ENCODE data around the gene ERI3. TPM values are rescaled to one million over a fixed set of nuclear protein-coding genes. Genes with fewer than 3 reads are reported as not detected.

ERI3 gene
- polyA plus RNA-seq, 1 donor from 2014 or later, result 92.5 TPM

DNA sequence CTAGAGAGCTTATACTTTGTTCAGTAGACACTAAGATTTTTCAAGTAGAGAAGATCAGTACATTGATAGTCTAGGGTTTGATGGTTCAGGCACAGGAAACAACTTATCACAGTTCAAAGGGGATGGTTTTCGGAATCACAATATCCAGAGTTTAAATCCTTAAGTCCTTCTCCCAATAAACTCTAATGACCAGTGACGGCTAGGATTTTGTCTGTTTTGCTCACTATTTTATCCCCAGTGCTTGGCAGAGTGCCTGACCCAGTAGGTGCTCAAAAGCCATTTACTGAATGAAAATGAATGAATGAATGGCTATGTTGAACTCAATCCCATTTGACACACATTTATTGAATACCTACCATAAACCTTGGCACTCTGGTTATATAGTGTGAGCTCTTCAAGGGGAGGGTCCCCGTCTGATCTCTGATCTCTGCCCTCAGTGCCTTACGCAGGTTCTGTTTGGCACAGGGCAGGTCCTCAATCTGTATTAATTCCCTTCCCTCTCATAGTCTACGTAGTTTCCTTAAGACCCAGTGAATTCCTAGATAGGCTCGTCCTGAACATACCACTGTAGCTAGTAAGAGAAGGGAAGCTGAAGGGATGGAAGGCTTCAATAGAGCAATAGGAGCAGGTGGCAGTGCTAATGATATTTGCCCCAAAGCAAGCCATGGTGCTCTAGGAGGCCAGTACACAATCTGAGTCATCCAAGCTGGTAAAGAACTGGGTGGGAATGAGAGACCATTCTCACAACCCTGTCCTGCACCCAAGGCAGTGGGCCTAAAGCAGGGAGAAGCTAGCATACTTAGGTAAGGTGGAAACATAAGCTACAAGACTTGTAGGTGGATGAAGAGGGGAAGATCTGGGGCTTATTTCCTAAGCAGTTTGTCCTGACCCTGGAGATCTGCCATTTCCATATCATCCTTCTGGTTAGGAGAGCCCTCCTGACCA is 88.4 kb downstream of the ERI3 start:
- Histone ChIP-seq H4K20me1 (ENCODE audit: insufficient read depth) (no peaks in the 10 kb centered on the region), H3F3A (ENCODE audit: insufficient read depth, low read length, poor library complexity, severe bottlenecking) (no peaks in the 10 kb centered on the region), H3K4me2 (ENCODE audit: low read length) (no peak overlapping the region), H3K36me3 (ENCODE audit: insufficient read depth, low read length) (no peaks in the 10 kb centered on the region), H3K4me3 (ENCODE audit: low read length) (no peak overlapping the region), H3K9ac (ENCODE audit: low read length) (no peak overlapping the region), H2AFZ (ENCODE audit: low read depth, low read length) (no peak overlapping the region), H3K27ac (ENCODE audit: low read length) (no peak overlapping the region), H3K27me3 (ENCODE audit: insufficient read depth, low read depth, low read length) (no peaks in the 10 kb centered on the region), H3K9me3 (ENCODE audit: low read length) (no peaks in the 10 kb centered on the region), H3K9me2 (ENCODE audit: insufficient read depth, low read length) (no peaks in the 10 kb centered on the region), H3K79me2 (replicated peaks; ENCODE audit: insufficient read depth, low read length) (no peaks in the 10 kb centered on the region)
- TF ChIP-seq TAF1 (IDR thresholded peaks at IDR 0.05; ENCODE audit: low read depth) (no peak), EP300 (conservative IDR thresholded peaks at IDR 0.05; ENCODE audit: poor library complexity, severe bottlenecking) (no peak), RAD21 (conservative IDR thresholded peaks at IDR 0.05) (no peak)

DNA sequence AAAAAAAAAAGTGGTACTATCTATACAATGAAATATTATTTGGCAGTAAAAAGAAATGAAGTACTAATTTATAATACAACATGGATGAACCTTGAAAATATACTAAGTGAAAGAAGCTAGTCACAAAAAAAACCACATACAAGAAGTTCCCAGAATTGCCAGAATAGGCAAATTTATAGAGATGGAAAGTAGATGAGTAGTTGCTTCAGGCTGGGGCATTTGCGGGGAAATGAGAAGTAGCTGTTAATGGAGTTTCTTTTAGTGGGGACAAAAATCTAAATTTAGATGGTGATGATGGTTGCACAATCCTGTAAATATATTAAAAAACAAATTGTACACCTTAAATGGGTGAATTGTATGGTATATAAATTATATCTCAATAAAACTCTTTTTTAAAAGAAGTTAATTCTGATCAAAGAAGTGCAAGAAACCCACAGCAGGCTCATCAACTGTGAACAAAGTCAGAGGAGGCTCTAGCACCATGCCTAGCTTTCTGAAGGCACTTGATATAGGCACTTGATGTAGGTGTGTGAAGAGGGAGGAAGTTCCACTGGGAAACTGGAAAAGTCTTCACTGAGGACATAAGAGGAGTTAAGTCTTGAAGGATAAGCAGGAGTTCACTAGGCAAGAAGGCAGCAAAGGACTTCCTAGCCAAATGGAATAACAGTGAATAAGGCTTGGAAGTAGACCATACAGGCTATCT is 89.2 kb downstream of the ERI3 start:
- no peaks in the 10 kb centered on the region for H3K27me3 ChIP-seq (ENCODE audit: insufficient read depth, low read depth, low read length)
- H3K79me2 ChIP-seq (replicated peaks; ENCODE audit: insufficient read depth, low read length), result no peaks in the 10 kb centered on the region
- no peak overlapping the region for H3K9ac ChIP-seq (ENCODE audit: low read length)
- TF ChIP-seq EP300 (conservative IDR thresholded peaks at IDR 0.05; ENCODE audit: poor library complexity, severe bottlenecking) (no peak), EZH2 (IDR thresholded peaks at IDR 0.05; ENCODE audit: borderline replicate concordance, insufficient read depth, low read length, poor library complexity, severe bottlenecking) (no peak)
- no peaks in the 10 kb centered on the region for H4K20me1 ChIP-seq (ENCODE audit: insufficient read depth)
- H3K9me3 ChIP-seq (ENCODE audit: low read length), result no peaks in the 10 kb centered on the region
- H3K9me2 ChIP-seq (ENCODE audit: insufficient read depth, low read length), result no peaks in the 10 kb centered on the region
- no peak overlapping the region for H2AFZ ChIP-seq (ENCODE audit: low read depth, low read length)
- H3K36me3 ChIP-seq (ENCODE audit: insufficient read depth, low read length), result no peaks in the 10 kb centered on the region
- H3K27ac ChIP-seq (ENCODE audit: low read length), result no peak overlapping the region
- H3K4me2 ChIP-seq (ENCODE audit: low read length), result no peak overlapping the region
- H3K4me3 ChIP-seq (ENCODE audit: low read length), result no peak overlapping the region
- no peaks in the 10 kb centered on the region for H3F3A ChIP-seq (ENCODE audit: insufficient read depth, low read length, poor library complexity, severe bottlenecking)

DNA sequence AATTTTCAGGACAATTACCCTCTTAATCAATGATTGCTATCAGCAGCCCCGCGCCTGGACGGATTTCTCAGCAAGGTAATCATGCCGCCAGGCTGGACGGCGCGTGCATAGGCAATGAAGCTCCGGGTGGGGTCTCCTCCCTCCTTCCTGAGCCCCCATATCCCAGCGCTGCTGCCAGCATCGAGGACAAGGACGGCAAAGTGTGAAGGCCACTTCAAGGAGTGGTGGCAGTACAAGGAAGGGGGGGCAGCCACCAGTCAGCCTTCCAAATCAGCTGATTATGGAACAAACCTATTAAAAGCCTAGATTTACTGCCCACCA is 90.6 kb downstream of the ERI3 start:
- H3K79me2 ChIP-seq (replicated peaks; ENCODE audit: insufficient read depth, low read length), result no peaks in the 10 kb centered on the region

More for the DNA sequence above, 90.6 kb downstream of the ERI3 start:
- no peaks in the 10 kb centered on the region for H4K20me1 ChIP-seq (ENCODE audit: insufficient read depth)
- no peaks in the 10 kb centered on the region for H3K36me3 ChIP-seq (ENCODE audit: insufficient read depth, low read length)
- H3K27ac ChIP-seq (ENCODE audit: low read length), result no peak overlapping the region
- no peak overlapping the region for H3K4me2 ChIP-seq (ENCODE audit: low read length)
- no peaks in the 10 kb centered on the region for H3K9me2 ChIP-seq (ENCODE audit: insufficient read depth, low read length)
- H2AFZ ChIP-seq (ENCODE audit: low read depth, low read length), result no peak overlapping the region
- no peak overlapping the region for H3K4me3 ChIP-seq (ENCODE audit: low read length)
- H3K27me3 ChIP-seq (ENCODE audit: insufficient read depth, low read depth, low read length), result no peaks in the 10 kb centered on the region
- TF ChIP-seq SMC3 (conservative IDR thresholded peaks at IDR 0.05; ENCODE audit: poor library complexity), result no peak
- TF ChIP-seq EP300 (conservative IDR thresholded peaks at IDR 0.05; ENCODE audit: poor library complexity, severe bottlenecking), result no peak
- TF ChIP-seq MXI1 (conservative IDR thresholded peaks at IDR 0.05; ENCODE audit: poor library complexity, severe bottlenecking), result no peak
- TF ChIP-seq EZH2 (IDR thresholded peaks at IDR 0.05; ENCODE audit: borderline replicate concordance, insufficient read depth, low read length, poor library complexity, severe bottlenecking), result no peak
- TF ChIP-seq, protein P1, sequence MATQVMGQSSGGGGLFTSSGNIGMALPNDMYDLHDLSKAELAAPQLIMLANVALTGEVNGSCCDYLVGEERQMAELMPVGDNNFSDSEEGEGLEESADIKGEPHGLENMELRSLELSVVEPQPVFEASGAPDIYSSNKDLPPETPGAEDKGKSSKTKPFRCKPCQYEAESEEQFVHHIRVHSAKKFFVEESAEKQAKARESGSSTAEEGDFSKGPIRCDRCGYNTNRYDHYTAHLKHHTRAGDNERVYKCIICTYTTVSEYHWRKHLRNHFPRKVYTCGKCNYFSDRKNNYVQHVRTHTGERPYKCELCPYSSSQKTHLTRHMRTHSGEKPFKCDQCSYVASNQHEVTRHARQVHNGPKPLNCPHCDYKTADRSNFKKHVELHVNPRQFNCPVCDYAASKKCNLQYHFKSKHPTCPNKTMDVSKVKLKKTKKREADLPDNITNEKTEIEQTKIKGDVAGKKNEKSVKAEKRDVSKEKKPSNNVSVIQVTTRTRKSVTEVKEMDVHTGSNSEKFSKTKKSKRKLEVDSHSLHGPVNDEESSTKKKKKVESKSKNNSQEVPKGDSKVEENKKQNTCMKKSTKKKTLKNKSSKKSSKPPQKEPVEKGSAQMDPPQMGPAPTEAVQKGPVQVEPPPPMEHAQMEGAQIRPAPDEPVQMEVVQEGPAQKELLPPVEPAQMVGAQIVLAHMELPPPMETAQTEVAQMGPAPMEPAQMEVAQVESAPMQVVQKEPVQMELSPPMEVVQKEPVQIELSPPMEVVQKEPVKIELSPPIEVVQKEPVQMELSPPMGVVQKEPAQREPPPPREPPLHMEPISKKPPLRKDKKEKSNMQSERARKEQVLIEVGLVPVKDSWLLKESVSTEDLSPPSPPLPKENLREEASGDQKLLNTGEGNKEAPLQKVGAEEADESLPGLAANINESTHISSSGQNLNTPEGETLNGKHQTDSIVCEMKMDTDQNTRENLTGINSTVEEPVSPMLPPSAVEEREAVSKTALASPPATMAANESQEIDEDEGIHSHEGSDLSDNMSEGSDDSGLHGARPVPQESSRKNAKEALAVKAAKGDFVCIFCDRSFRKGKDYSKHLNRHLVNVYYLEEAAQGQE (IDR thresholded peaks at IDR 0.05; ENCODE audit: borderline replicate concordance), result no peak
- TF ChIP-seq TAF1 (IDR thresholded peaks at IDR 0.05; ENCODE audit: low read depth), result no peak
- no peak for TF ChIP-seq CTCF (IDR thresholded peaks at IDR 0.05; ENCODE audit: poor library complexity, severe bottlenecking)
- no peak for TF ChIP-seq POLR2AphosphoS5 (IDR thresholded peaks at IDR 0.05)
- H3K9me3 ChIP-seq (ENCODE audit: low read length), result no peaks in the 10 kb centered on the region
- H3F3A ChIP-seq (ENCODE audit: insufficient read depth, low read length, poor library complexity, severe bottlenecking), result no peaks in the 10 kb centered on the region
- H3K9ac ChIP-seq (ENCODE audit: low read length), result no peak overlapping the region
